WTC11 (cell line): ENCODE measurements around the gene DNAH1.

Experiments used
- CREB1 ChIP-seq: sonication (generic); formaldehyde crosslinking; IDR thresholded peaks from 2 replicates; pipeline ENCODE4 v1.8.0; 2023; ENCODE audit warnings: mild to moderate bottlenecking, missing genetic modification reagents
- ZNF512 ChIP-seq: sonication (generic); formaldehyde crosslinking; IDR thresholded peaks from 2 replicates; pipeline ENCODE4 v1.8.1; 2022; ENCODE audit warnings: missing genetic modification reagents, borderline replicate concordance

GRCh38 chr3:52357151-52358080 lies 41.3 kb downstream of the DNAH1 start:
- TF ChIP-seq ZNF512 (no peak), CREB1 (CRISPR knock-in tag) (no peak)
